Kidney (tissue), 14 donors: ENCODE data around the gene SRSF3. TPM values are rescaled to one million over a fixed set of nuclear protein-coding genes. Genes with fewer than 3 reads are reported as not detected.

Experiments used
- DNase-seq, 5 donors: peaks; one replicate each; pipeline ENCODE4 v3.0.0-alpha.2; 2013 to 2020
- FAIRE-seq: peaks from 2 replicates; lab custom pipeline; 2012; peaks lifted over from hg19 to GRCh38; lab: Jason Lieb, UNC
- H3K27ac ChIP-seq, 2 donors: one replicate each; pipeline ENCODE4 v1.7.0; 2013; ENCODE audit warnings: low read depth in 2 of 2, low read length in 2 of 2, inconsistent platforms in 1 of 2
- H3K27me3 ChIP-seq: one replicate; pipeline ENCODE4 v1.7.1; 2013; ENCODE audit warnings: low read length, inconsistent platforms; ENCODE audit not compliant: control insufficient read depth, insufficient read depth
- H3K36me3 ChIP-seq, 3 donors: one replicate each; pipeline versions ENCODE4 v1.7.0 to v1.7.1; 2013; ENCODE audit warnings: low read length in 3 of 3, control low read depth in 1 of 3, inconsistent platforms in 1 of 3; ENCODE audit not compliant: insufficient read depth in 3 of 3, control insufficient read depth in 2 of 3
- H3K4me1 ChIP-seq, 3 donors: one replicate each; pipeline versions ENCODE4 v1.7.0 to v1.7.1; 2013; ENCODE audit warnings: low read length in 3 of 3, inconsistent platforms in 1 of 3, low read depth in 1 of 3; ENCODE audit not compliant: control insufficient read depth in 2 of 3, insufficient read depth in 2 of 3
- H3K4me3 ChIP-seq, 3 donors: one replicate each; pipeline versions ENCODE4 v1.7.0 to v1.8.1; 2013; ENCODE audit warnings: low read length in 3 of 3, control low read depth in 1 of 3, inconsistent platforms in 1 of 3
- H3K9ac ChIP-seq, 3 donors: one replicate each; pipeline versions ENCODE4 v1.7.0 to v1.7.1; 2013; ENCODE audit warnings: low read length in 3 of 3, control low read depth in 1 of 3, inconsistent platforms in 1 of 3
- H3K9me3 ChIP-seq, 3 donors: one replicate each; pipeline versions ENCODE4 v1.7.0 to v1.7.1; 2013; ENCODE audit warnings: low read length in 3 of 3, control low read depth in 1 of 3, inconsistent platforms in 1 of 3; ENCODE audit not compliant: control insufficient read depth in 2 of 3, insufficient read depth in 1 of 3
- intact Hi-C: fragments of 100-400 bp; cut with DNase I; formaldehyde crosslinking; loops from one replicate; pipeline ENCODE4 v1.11.1; 2022
- polyA plus RNA-seq: library from polyadenylated mRNA; stranded (reverse); fragments of 350-450 nt; fragmentation: Illumina TruSeq; extraction: RNeasy Lipid Tissue Mini Kit (QIAGEN cat#74804); gene quantifications from one replicate; pipeline ENCODE4 v1.2.3, GENCODE V29; 2014; ENCODE audit warnings: low read depth, low replicate concordance; ENCODE audit not compliant: insufficient read depth
- total RNA-seq: library from RNA; stranded (reverse); fragmentation: NEBNext Ultra II Directional; extraction: Animal tissue kit (Norgen Biotek cat#: 25700); gene quantifications from one replicate; pipeline ENCODE4 v1.2.1, GENCODE V29; 2021
- TF ChIP-seq, protein P1 (sequence below): IDR thresholded peaks from 3 replicates; pipeline ENCODE4 v1.5.1; 2012; ENCODE audit warnings: mild to moderate bottlenecking, moderate library complexity, borderline replicate concordance; ENCODE audit not compliant: insufficient read depth; ENCODE audit errors: extremely low read depth
- donor health status: control.
- donor health status: control.
- donor health status: control.
- donor health status: control.
- donor health status: control.
- donor health status: DM: yes; HTN: yes; CAD: no.
- donor health status: Normal renal cell carcinoma (clear cell type).

SRSF3 gene
- total and polyA plus RNA-seq, 2 donors from 2014 or later = 222 to 257 TPM

GRCh38 chr6:36638579-36638978, 44.4 kb downstream of the SRSF3 start:
- intact Hi-C loops = no loop called here

DNA sequence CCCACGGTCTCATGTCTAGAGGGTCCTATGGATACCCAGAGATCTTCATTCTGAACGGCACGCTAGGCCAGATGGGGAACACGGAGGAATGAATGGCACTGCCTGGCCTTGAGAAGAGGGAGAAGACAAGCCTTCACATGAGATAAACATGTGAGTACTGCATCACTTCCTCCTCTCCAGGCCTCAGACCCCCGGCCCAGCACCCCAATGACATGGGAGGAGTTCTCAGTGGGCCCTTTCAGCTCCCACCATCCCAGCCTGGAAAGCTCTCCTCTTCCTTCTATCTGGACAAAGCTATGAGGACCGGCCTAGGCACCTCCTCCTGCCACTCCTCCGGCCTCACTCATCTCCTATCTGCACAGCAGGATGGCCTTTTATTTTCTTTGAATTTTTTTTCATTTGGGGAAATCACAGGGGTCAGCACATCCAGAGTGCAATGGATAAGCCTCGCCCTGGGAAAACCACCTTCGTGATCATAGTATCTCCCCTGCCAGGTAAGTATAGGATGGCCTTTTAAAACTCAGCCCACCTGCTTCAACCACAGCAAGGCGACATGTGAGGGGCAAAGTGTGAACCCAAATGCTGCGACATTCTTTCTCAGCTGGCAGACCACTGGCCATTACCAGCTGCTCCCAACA, 45.1 kb downstream of the SRSF3 start:
- intact Hi-C loops = no loop called here
- H3K4me1 ChIP-seq = peaks cover 0 to 10% (median 9%) of the 10 kb centered on the region in 3 donors
- no peak overlapping the region for H3K27ac ChIP-seq
- H3K9me3 ChIP-seq = no peaks in the 10 kb centered on the region
- TF ChIP-seq, protein P1, sequence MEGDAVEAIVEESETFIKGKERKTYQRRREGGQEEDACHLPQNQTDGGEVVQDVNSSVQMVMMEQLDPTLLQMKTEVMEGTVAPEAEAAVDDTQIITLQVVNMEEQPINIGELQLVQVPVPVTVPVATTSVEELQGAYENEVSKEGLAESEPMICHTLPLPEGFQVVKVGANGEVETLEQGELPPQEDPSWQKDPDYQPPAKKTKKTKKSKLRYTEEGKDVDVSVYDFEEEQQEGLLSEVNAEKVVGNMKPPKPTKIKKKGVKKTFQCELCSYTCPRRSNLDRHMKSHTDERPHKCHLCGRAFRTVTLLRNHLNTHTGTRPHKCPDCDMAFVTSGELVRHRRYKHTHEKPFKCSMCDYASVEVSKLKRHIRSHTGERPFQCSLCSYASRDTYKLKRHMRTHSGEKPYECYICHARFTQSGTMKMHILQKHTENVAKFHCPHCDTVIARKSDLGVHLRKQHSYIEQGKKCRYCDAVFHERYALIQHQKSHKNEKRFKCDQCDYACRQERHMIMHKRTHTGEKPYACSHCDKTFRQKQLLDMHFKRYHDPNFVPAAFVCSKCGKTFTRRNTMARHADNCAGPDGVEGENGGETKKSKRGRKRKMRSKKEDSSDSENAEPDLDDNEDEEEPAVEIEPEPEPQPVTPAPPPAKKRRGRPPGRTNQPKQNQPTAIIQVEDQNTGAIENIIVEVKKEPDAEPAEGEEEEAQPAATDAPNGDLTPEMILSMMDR = no peak
- no peak for FAIRE-seq
- H3K9ac ChIP-seq = no peak overlapping the region
- DNase-seq = peak in 1 of 5 donors; percentile 24
- H3K36me3 ChIP-seq = no peaks in the 10 kb centered on the region
- H3K27me3 ChIP-seq = no peaks in the 10 kb centered on the region
- no peak overlapping the region for H3K4me3 ChIP-seq

More at GRCh38 chr6:36638579-36638978, 44.4 kb downstream of the SRSF3 start:
- H3K36me3 ChIP-seq = no peaks in the 10 kb centered on the region
- H3K9me3 ChIP-seq = no peaks in the 10 kb centered on the region
- no peak overlapping the region for H3K4me3 ChIP-seq
- FAIRE-seq (no peak), DNase-seq (no peak)
- H3K27me3 ChIP-seq = no peaks in the 10 kb centered on the region
- no peak overlapping the region for H3K27ac ChIP-seq
- H3K4me1 ChIP-seq = peaks cover 0 to 9% (median 6%) of the 10 kb centered on the region in 3 donors
- no peak overlapping the region for H3K9ac ChIP-seq
- TF ChIP-seq, protein P1 = no peak

GRCh38 chr6:36641543-36641942, 47.4 kb downstream of the SRSF3 start:
- H3K4me1 ChIP-seq = peaks cover 0 to 9% (median 7%) of the 10 kb centered on the region in 3 donors
- intact Hi-C loops = no loop called here
- DNase-seq (peak in 1 of 5 donors; percentile 2), FAIRE-seq (no peak)
- no peaks in the 10 kb centered on the region for H3K36me3 ChIP-seq
- H3K9ac ChIP-seq = no peak overlapping the region
- no peaks in the 10 kb centered on the region for H3K27me3 ChIP-seq
- H3K4me3 ChIP-seq = no peak overlapping the region
- no peak overlapping the region for H3K27ac ChIP-seq
- TF ChIP-seq, protein P1 = no peak
- no peaks in the 10 kb centered on the region for H3K9me3 ChIP-seq
